DND-41 (cell line): ENCODE data around the gene ZFAND4.
"Not testable (repeated sequence)": the region's sequence is repeated elsewhere in the genome, so short reads cannot be mapped to it uniquely, and the experiment has no call there.

ENCODE experiments used
- ATAC-seq: fragments of 200-7000 bp; cut with Tn5 transposase; 3 replicates; pipeline ENCODE4 v1.9.1; 2021; ENCODE audit warnings: low read depth; ENCODE audit not compliant: insufficient read depth
- DNase-seq: peaks from one replicate; pipeline ENCODE4 v3.0.0-alpha.2; 2020
- H2AFZ ChIP-seq: 2 replicates; pipeline ENCODE4 v1.6.0; 2012; ENCODE audit warnings: low read depth, low read length
- H3K27ac ChIP-seq: 2 replicates; pipeline ENCODE4 v1.5.1; 2012; ENCODE audit warnings: low read length, inconsistent platforms
- H3K27me3 ChIP-seq: fragments of 200-600 bp; sonication (generic); 2 replicates; pipeline ENCODE4 v1.6.0; 2012; ENCODE audit warnings: low read length, mild to moderate bottlenecking, inconsistent platforms; ENCODE audit not compliant: insufficient read depth, poor library complexity
- H3K36me3 ChIP-seq: 2 replicates; pipeline ENCODE4 v1.5.1; 2012; ENCODE audit warnings: low read length, inconsistent platforms; ENCODE audit not compliant: insufficient read depth
- H3K4me1 ChIP-seq: 2 replicates; pipeline ENCODE4 v1.5.1; 2012; ENCODE audit warnings: mild to moderate bottlenecking, low read length; ENCODE audit not compliant: insufficient read depth
- H3K4me2 ChIP-seq: 2 replicates; pipeline ENCODE4 v1.6.0; 2012; ENCODE audit warnings: mild to moderate bottlenecking, moderate library complexity, low read length, inconsistent platforms; ENCODE audit not compliant: insufficient read depth
- H3K4me3 ChIP-seq, 2 experiments: fragments of 200-600 bp in 1 of 2; shearing (Covaris generic) in 1 of 2; 2 replicates each; pipeline ENCODE4 v1.5.1; 2012 to 2016; ENCODE audit warnings: inconsistent platforms in 2 of 2, low read length in 2 of 2, mild to moderate bottlenecking in 2 of 2, low read depth in 1 of 2, moderate library complexity in 1 of 2
- H3K79me2 ChIP-seq: 2 replicates; pipeline ENCODE4 v1.6.0; 2012; ENCODE audit warnings: low read length, inconsistent platforms; ENCODE audit not compliant: insufficient read depth
- H3K9ac ChIP-seq: 2 replicates; pipeline ENCODE4 v1.6.0; 2012; ENCODE audit warnings: low read depth, mild to moderate bottlenecking, inconsistent platforms, low read length, moderate library complexity
- H3K9me3 ChIP-seq: 2 replicates; pipeline ENCODE4 v1.5.1; 2012; ENCODE audit warnings: low read length, moderate library complexity, mild to moderate bottlenecking, inconsistent platforms; ENCODE audit not compliant: insufficient read depth, severe bottlenecking
- H4K20me1 ChIP-seq: 2 replicates; pipeline ENCODE4 v1.6.0; 2012; ENCODE audit warnings: low read length; ENCODE audit not compliant: insufficient read depth
- EZH2 ChIP-seq: IDR thresholded peaks from 3 replicates; pipeline ENCODE4 v1.6.1; 2012; ENCODE audit warnings: borderline replicate concordance, low read depth, mild to moderate bottlenecking, moderate library complexity, low read length, inconsistent platforms; ENCODE audit not compliant: severe bottlenecking
- TF ChIP-seq, protein P1 (sequence below): IDR thresholded peaks from 2 replicates; pipeline ENCODE4 v1.5.1; 2012; ENCODE audit warnings: borderline replicate concordance, low read length, moderate library complexity, mild to moderate bottlenecking; ENCODE audit not compliant: poor library complexity, severe bottlenecking; ENCODE audit errors: extremely low read depth

ZFAND4 gene

DNA sequence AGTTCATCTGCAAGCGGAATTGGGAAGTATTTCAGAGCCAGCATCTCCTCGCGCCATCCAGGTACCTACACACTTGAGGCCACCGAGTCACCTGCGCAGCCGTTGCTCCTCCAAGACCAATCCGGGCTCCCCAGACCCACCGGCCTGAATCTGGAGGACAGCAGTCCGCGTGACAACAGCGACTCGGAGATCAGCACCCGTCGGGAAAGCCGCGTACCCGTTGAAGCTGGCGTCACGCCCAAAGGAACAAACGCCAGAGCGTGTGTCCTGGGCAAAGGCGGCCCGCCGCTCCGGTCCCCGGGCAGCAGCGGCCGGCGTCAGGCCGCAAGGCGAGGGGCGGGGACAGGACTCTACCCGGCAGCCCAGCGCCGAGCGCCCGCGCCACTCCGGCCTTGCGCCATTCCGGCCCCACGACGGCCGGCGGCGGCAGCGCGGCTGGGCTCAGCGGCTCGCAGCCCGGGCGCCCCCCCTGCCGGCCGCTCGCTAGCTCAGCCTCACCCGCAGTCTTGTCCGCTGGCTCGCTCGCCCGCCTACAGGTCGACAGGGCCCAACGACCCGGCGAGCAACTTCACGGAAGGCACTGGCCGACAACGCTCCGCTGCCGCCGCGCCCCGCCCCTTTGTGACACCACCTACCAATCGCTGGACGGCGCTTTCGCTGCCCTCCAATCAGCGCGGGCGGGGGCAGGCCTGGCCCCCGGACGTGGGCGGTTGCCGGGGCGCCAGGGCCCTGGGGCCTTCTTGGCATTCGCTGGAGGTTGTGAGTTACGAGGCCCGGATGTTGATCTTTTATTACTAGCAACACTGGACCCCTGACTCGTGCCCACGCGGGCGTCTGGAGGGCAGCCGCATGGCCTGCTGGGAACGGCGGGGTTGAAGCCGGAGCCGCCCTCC, at the start of gene ZFAND4:
ZFAND4 (minus strand) TSS at position 592 of the 893 bp plus-strand sequence. CDS start 9,047 bp downstream, outside the sequence.
- H3K4me1 ChIP-seq, result peaks cover 23% of the 10 kb centered on the region
- TF ChIP-seq, protein P1, sequence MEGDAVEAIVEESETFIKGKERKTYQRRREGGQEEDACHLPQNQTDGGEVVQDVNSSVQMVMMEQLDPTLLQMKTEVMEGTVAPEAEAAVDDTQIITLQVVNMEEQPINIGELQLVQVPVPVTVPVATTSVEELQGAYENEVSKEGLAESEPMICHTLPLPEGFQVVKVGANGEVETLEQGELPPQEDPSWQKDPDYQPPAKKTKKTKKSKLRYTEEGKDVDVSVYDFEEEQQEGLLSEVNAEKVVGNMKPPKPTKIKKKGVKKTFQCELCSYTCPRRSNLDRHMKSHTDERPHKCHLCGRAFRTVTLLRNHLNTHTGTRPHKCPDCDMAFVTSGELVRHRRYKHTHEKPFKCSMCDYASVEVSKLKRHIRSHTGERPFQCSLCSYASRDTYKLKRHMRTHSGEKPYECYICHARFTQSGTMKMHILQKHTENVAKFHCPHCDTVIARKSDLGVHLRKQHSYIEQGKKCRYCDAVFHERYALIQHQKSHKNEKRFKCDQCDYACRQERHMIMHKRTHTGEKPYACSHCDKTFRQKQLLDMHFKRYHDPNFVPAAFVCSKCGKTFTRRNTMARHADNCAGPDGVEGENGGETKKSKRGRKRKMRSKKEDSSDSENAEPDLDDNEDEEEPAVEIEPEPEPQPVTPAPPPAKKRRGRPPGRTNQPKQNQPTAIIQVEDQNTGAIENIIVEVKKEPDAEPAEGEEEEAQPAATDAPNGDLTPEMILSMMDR, result peak; percentile 51
- no peak for TF ChIP-seq EZH2
- peak; percentile 98 for ATAC-seq

DNA sequence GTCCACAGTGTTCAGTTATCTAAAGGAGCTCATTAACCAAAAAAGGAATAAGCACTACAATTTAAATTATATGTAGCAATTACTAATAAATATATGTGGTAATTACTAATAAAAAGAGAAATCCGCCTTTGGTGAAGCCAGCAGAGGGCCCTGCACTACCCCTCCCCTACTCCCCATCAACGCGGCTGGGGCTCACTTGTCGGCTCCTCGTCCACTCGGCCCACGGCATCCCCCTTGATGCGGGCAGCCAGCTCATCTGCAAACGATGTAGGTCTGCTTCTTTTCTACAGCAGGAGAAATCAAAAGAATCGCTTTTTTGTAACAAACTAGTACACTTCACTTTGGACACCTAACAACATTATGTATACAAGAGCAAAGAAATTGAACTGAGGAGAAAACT, 48.9 kb upstream of the ZFAND4 start:
- ATAC-seq, H3K4me1 ChIP-seq, H3K9me3 ChIP-seq, H3K27me3 ChIP-seq, H2AFZ ChIP-seq, DNase-seq, H3K36me3 ChIP-seq, H3K27ac ChIP-seq, H3K79me2 ChIP-seq, H3K4me3 ChIP-seq, H4K20me1 ChIP-seq, H3K9ac ChIP-seq, H3K4me2 ChIP-seq: not testable (repeated sequence)

More for the DNA sequence above, at the start of gene ZFAND4:
- peak; percentile 94 for DNase-seq
- H4K20me1 ChIP-seq, result no peaks in the 10 kb centered on the region
- H3K79me2 ChIP-seq, result peaks cover 23% of the 10 kb centered on the region
- no peaks in the 10 kb centered on the region for H3K27me3 ChIP-seq
- no peaks in the 10 kb centered on the region for H3K9me3 ChIP-seq
- peak within 1 kb of the TSS; percentile 58 to 85; a peak in 3 of 4 replicates for H3K4me3 ChIP-seq
- H2AFZ ChIP-seq, result peak within 1 kb of the TSS; percentile 83
- peak within 1 kb of the TSS; percentile 71 for H3K4me2 ChIP-seq
- H3K27ac ChIP-seq, result peak within 1 kb of the TSS; percentile 62
- peak within 1 kb of the TSS; percentile 77 for H3K9ac ChIP-seq
- no peaks in the 10 kb centered on the region; the same call in 1 of the 2 replicates for H3K36me3 ChIP-seq

DNA sequence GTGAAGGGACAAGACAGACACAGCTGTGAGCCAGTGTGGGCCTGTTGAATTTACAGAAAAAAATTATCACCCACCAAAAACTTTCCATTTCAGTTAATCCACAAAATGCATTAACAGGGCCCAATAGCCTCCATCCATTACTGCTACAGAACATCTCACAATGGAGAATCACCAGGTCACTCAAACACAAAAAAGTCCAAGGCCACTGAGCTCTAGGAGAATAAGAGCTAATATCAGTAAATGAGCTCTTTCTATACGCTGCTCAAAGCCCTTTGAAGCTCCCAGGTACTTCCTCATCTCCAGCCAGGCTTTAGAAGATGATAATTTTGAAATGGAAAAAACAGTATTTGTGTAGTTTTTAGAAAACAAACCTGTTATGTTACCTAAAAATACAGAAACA, 45.1 kb upstream of the ZFAND4 start:
- DNase-seq, H3K4me2 ChIP-seq, H3K27me3 ChIP-seq, H2AFZ ChIP-seq, H3K4me1 ChIP-seq, H3K9ac ChIP-seq, H3K4me3 ChIP-seq, H3K36me3 ChIP-seq, H3K79me2 ChIP-seq, H3K27ac ChIP-seq, H4K20me1 ChIP-seq, ATAC-seq, H3K9me3 ChIP-seq: not testable (repeated sequence)

DNA sequence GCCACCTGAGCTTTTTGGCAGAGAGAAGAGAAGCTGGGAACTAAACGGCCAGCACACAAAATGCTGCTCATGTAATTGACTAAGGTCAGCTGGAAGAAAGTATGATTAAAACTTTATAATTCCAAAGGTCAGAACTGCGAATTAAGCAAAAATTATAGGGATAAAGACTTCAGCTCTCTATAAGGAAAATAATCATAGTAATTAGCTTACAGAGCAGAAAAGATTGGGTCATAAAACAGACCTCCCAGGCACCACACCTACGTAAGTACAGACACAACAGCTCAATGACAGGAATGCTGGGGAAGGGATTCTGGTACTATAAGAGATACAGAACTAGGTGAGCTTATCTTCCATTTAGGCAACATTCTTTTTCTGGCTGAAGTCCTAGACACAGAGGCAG, 44.5 kb upstream of the ZFAND4 start:
- H3K36me3 ChIP-seq, H3K4me3 ChIP-seq, H3K27ac ChIP-seq, H3K4me2 ChIP-seq, H3K27me3 ChIP-seq, ATAC-seq, DNase-seq, H4K20me1 ChIP-seq, H2AFZ ChIP-seq, H3K9ac ChIP-seq, H3K79me2 ChIP-seq, H3K4me1 ChIP-seq, H3K9me3 ChIP-seq: not testable (repeated sequence)

DNA sequence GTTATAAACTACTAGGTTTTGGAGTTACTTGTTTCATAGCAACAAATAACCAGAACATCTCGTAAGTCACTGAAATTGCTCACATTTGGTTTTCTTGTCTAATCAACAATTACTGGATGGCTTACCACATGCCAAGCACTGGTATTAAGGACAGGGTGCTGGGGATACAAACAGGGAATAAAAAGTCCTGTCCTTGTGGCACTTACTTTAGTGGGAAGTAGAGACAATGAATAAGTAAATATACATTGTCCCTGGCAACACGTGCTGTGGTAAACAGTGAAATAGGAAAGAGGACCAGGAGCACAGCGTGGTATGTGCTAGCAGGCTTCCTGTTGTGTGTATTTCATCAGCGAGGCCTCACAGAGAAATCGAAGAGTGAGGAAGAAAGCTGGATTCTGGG, 38.7 kb upstream of the ZFAND4 start:
- not testable (repeated sequence) for H3K36me3 ChIP-seq, H3K27ac ChIP-seq, H3K9ac ChIP-seq, H3K79me2 ChIP-seq, H4K20me1 ChIP-seq, DNase-seq, H3K9me3 ChIP-seq, H3K4me2 ChIP-seq, ATAC-seq, H3K4me1 ChIP-seq, H3K27me3 ChIP-seq, H3K4me3 ChIP-seq, H2AFZ ChIP-seq

DNA sequence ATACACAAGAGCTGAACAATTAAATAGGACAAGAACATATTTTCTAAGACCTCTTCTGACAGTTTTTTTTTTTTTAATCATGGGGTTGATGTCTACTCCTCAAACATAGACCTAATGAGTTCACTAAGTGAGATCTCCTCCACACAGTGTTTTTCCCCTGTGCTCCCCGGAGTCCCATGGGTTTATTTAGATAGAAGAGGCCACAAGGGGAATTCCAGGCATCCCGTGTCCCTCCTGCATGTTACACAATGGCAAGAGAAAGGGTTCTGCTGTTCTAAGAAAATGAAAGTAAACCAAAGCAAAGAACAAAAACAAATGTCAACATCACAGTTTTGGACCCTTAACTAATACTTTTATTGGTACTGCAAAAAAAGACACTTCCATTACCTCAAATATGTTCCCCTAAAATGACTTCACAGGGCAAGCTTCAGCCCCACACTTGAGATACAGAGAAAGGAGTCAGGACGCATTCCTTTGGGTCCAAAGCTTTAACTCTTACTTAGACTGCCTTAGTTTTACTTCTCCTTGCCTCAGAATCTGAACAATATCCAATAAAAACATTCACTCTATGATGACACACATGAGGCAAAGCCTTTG, 37.7 kb upstream of the ZFAND4 start:
- H3K36me3 ChIP-seq, H2AFZ ChIP-seq, H3K9ac ChIP-seq, H3K4me3 ChIP-seq, H3K4me2 ChIP-seq, H3K9me3 ChIP-seq, H3K27ac ChIP-seq, H4K20me1 ChIP-seq, H3K79me2 ChIP-seq, H3K4me1 ChIP-seq, ATAC-seq, H3K27me3 ChIP-seq, DNase-seq: not testable (repeated sequence)

DNA sequence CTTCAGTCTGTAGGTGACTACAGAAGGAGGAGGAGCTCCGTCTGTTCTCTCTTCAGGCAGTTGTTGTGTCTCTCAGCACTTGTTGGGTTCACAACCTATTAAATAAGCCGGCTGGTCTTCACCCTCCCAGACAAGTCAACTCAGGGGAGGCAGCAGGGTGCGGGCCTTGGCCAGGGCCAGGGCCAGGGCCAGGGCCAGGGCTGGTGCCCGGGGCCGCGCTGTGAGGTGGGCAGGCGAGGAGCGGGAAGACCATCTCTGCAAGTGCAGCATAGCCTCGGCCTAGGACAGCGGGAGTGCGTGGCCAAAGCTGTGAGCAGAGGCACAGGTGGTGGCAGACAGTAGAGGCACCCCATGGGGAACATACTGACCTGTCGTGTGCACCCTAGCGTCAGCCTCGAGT, 5.9 kb upstream of the ZFAND4 start:
- H3K4me3 ChIP-seq, H3K9me3 ChIP-seq, H4K20me1 ChIP-seq, H3K27ac ChIP-seq, H2AFZ ChIP-seq, H3K79me2 ChIP-seq, H3K4me2 ChIP-seq, H3K9ac ChIP-seq, ATAC-seq, DNase-seq, H3K4me1 ChIP-seq, H3K36me3 ChIP-seq, H3K27me3 ChIP-seq: not testable (repeated sequence)
